Panc1 (cell line): Measurements from ENCODE around the gene OR9K2. TPM values are rescaled to one million over a fixed set of nuclear protein-coding genes. Genes with fewer than 3 reads are reported as not detected.
"Not testable (repeated sequence)": the region's sequence is repeated elsewhere in the genome, so short reads cannot be mapped to it uniquely, and the experiment has no call there.

Source experiments
- ATAC-seq: fragments of 200-7000 bp; cut with Tn5 transposase; 2 replicates; pipeline ENCODE4 v1.9.1; 2020; ENCODE audit warnings: mild to moderate bottlenecking, moderate library complexity
- BruUV-seq: library from RNA; stranded (reverse); fragments of 400-500 nt; replicated peaks from 2 replicates; lab custom pipeline; 2021; lab: Mats Ljungman, UMichigan
- CTCF ChIA-PET: fragments of 300-600 bp; sonication (Branson Sonifier 250); formaldehyde crosslinking; loops from one replicate; lab custom pipeline; 2022; ENCODE audit warnings: antibody characterized with exemption; lab: Charles Lee
- POLR2A ChIA-PET: fragments of 300-600 bp; sonication (Branson Sonifier 250); formaldehyde crosslinking; loops from one replicate; lab custom pipeline; 2022; ENCODE audit warnings: antibody characterized with exemption; lab: Charles Lee
- DNase-seq: peaks from one replicate; pipeline ENCODE4 v3.0.0-alpha.2; 2010; ENCODE audit warnings: low read depth, low spot score
- H3K27ac ChIP-seq: 2 replicates; pipeline ENCODE4 v1.5.1; 2011; ENCODE audit warnings: mild to moderate bottlenecking, low read length, inconsistent platforms
- H3K27me3 ChIP-seq: fragments of 200-500 bp; sonication (Bioruptor generic); 2 replicates; pipeline ENCODE4 v1.6.0; 2014; ENCODE audit warnings: low read length, inconsistent platforms; ENCODE audit not compliant: control insufficient read depth, insufficient read depth
- H3K36me3 ChIP-seq: fragments of 200-500 bp; sonication (Bioruptor generic); 2 replicates; pipeline ENCODE4 v1.5.1; 2014; ENCODE audit warnings: inconsistent platforms, mild to moderate bottlenecking, low read length, moderate library complexity; ENCODE audit not compliant: control insufficient read depth, insufficient read depth
- H3K4me1 ChIP-seq: 2 replicates; pipeline ENCODE4 v1.5.1; 2011; ENCODE audit warnings: inconsistent platforms, mild to moderate bottlenecking, low read length, moderate library complexity; ENCODE audit not compliant: control insufficient read depth, insufficient read depth
- H3K4me3 ChIP-seq, 2 experiments: 2 replicates each; pipeline ENCODE4 v1.5.1; 2011 to 2012; ENCODE audit warnings: low read depth in 2 of 2, low read length in 2 of 2, mild to moderate bottlenecking in 2 of 2, inconsistent platforms in 1 of 2, moderate library complexity in 1 of 2
- H3K9me3 ChIP-seq: fragments of 200-500 bp; sonication (Bioruptor generic); 2 replicates; pipeline ENCODE4 v1.5.1; 2014; ENCODE audit warnings: low read depth, mild to moderate bottlenecking, inconsistent platforms, low read length, moderate library complexity; ENCODE audit not compliant: control insufficient read depth, insufficient read depth
- POLR2AphosphoS5 ChIP-seq: IDR thresholded peaks from 2 replicates; pipeline ENCODE4 v1.6.1; 2012; ENCODE audit warnings: mild to moderate bottlenecking, low read depth, low read length, moderate library complexity
- SIN3A ChIP-seq: IDR thresholded peaks from 2 replicates; pipeline ENCODE4 v1.6.1; 2012; ENCODE audit warnings: low read depth, mild to moderate bottlenecking, low read length, moderate library complexity, borderline replicate concordance; ENCODE audit not compliant: insufficient read depth
- TCF7L2 ChIP-seq: IDR thresholded peaks from 2 replicates; pipeline ENCODE4 v1.6.1; 2011; ENCODE audit warnings: mild to moderate bottlenecking, low read depth, low read length, inconsistent platforms
- in situ Hi-C: cut with HindIII; loops from 2 replicates; pipeline ENCODE4 v1.10.0; 2016; ENCODE audit warnings: low sequenced_read_pairs, low pct_unique_long_range_greater_than_20kb
- intact Hi-C: fragments of 100-400 bp; cut with micrococcal nuclease; formaldehyde crosslinking; loops from one replicate; pipeline ENCODE4 v1.10.0; 2022; ENCODE audit not compliant: unreplicated experiment
- total RNA-seq: library from RNA; stranded (reverse); gene quantifications from one replicate; pipeline ENCODE4 v1.2.1, GENCODE V29; 2021; ENCODE audit not compliant: unreplicated experiment
- TF ChIP-seq, protein P1 (sequence below), 2 experiments: IDR thresholded peaks; 2 replicates each; pipeline ENCODE4 v1.6.1; 2011 to 2012; ENCODE audit warnings: low read depth in 2 of 2, control low read depth in 1 of 2, low read length in 1 of 2, mild to moderate bottlenecking in 1 of 2, moderate library complexity in 1 of 2; ENCODE audit not compliant: insufficient read depth in 1 of 2
- TF ChIP-seq, protein P2 (sequence below): fragments of 450-650 bp; IDR thresholded peaks from 2 replicates; pipeline ENCODE4 v1.5.1; 2017; ENCODE audit warnings: mild to moderate bottlenecking

OR9K2 gene
- total RNA-seq, 1 experiment from 2014 or later, result not detected

DNA sequence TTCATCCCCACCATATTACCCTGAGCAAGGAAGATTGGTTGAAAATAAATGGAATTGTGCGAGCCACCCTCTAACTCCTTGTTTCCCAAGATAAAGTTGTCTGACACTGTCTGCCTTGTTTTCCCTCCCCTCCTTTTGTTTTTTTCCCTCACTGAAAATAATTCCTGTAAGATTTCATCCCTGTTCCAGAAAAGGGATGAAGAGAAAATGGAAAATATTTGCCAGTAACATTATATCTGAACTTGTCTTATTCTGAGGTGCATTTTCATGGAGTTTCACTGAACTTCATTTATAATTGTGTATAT, 17.3 kb downstream of the OR9K2 start:
- in situ Hi-C loops, result no loop called here
- POLR2A ChIA-PET, result no interaction called here

DNA sequence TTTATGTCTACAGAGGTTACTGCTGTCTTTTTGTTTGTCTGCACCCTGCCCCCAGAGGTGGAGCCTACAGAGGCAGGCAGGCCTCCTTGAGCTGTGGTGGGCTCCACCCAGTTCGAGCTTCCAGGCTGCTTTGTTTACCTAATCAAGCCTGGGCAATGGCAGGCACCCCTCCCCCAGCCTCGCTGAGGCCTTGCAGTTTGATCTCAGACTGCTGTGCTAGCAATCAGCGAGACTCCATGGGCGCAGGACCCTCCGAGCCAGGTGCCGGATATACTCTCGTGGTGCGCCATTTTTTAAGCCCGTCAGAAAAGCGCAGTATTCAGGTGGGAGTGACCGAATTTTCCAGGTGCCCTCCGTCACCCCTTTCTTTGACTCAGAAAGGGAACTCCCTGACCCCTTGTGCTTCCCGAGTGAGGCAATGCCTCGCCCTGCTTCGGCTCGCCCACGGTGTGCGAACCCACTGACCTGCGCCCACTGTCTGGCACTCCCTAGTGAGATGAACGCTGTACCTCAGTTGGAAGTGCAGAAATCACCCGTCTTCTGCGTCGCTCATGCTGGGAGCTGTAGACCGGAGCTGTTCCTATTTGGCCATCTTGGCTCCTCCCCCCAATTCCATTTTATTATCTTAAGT, 40.9 kb downstream of the OR9K2 start:
- H3K4me3 ChIP-seq, intact Hi-C loops, POLR2A ChIA-PET, H3K36me3 ChIP-seq, H3K27ac ChIP-seq, H3K9me3 ChIP-seq, H3K4me1 ChIP-seq, BruUV-seq, ATAC-seq, H3K27me3 ChIP-seq, DNase-seq, in situ Hi-C loops, CTCF ChIA-PET: not testable (repeated sequence)

More for the DNA sequence above, 17.3 kb downstream of the OR9K2 start:
- intact Hi-C loops, result loop anchor here (5.0 kb wide), 1 partner anchor 151 kb away; no protein-coding TSS in a partner anchor
- H3K4me3 ChIP-seq, result no peak overlapping the region
- TF ChIP-seq, protein P1, sequence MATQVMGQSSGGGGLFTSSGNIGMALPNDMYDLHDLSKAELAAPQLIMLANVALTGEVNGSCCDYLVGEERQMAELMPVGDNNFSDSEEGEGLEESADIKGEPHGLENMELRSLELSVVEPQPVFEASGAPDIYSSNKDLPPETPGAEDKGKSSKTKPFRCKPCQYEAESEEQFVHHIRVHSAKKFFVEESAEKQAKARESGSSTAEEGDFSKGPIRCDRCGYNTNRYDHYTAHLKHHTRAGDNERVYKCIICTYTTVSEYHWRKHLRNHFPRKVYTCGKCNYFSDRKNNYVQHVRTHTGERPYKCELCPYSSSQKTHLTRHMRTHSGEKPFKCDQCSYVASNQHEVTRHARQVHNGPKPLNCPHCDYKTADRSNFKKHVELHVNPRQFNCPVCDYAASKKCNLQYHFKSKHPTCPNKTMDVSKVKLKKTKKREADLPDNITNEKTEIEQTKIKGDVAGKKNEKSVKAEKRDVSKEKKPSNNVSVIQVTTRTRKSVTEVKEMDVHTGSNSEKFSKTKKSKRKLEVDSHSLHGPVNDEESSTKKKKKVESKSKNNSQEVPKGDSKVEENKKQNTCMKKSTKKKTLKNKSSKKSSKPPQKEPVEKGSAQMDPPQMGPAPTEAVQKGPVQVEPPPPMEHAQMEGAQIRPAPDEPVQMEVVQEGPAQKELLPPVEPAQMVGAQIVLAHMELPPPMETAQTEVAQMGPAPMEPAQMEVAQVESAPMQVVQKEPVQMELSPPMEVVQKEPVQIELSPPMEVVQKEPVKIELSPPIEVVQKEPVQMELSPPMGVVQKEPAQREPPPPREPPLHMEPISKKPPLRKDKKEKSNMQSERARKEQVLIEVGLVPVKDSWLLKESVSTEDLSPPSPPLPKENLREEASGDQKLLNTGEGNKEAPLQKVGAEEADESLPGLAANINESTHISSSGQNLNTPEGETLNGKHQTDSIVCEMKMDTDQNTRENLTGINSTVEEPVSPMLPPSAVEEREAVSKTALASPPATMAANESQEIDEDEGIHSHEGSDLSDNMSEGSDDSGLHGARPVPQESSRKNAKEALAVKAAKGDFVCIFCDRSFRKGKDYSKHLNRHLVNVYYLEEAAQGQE (IDR thresholded peaks at IDR 0.05; ENCODE audit: insufficient read depth in 1 of 2, low read depth in 2 of 2, low read length in 1 of 2), result no peak
- TF ChIP-seq POLR2AphosphoS5, result no peak
- no peak for TF ChIP-seq SIN3A
- TF ChIP-seq TCF7L2, result no peak
- TF ChIP-seq, protein P2, sequence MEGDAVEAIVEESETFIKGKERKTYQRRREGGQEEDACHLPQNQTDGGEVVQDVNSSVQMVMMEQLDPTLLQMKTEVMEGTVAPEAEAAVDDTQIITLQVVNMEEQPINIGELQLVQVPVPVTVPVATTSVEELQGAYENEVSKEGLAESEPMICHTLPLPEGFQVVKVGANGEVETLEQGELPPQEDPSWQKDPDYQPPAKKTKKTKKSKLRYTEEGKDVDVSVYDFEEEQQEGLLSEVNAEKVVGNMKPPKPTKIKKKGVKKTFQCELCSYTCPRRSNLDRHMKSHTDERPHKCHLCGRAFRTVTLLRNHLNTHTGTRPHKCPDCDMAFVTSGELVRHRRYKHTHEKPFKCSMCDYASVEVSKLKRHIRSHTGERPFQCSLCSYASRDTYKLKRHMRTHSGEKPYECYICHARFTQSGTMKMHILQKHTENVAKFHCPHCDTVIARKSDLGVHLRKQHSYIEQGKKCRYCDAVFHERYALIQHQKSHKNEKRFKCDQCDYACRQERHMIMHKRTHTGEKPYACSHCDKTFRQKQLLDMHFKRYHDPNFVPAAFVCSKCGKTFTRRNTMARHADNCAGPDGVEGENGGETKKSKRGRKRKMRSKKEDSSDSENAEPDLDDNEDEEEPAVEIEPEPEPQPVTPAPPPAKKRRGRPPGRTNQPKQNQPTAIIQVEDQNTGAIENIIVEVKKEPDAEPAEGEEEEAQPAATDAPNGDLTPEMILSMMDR, result peak; percentile 47
- ATAC-seq (no peak), DNase-seq (no peak)
- H3K4me1 ChIP-seq, result no peaks in the 10 kb centered on the region
- H3K36me3 ChIP-seq, result no peaks in the 10 kb centered on the region
- no TSS peak for BruUV-seq
- no peak overlapping the region for H3K27ac ChIP-seq
- peaks cover 2% of the 10 kb centered on the region; the same call in 1 of the 2 replicates for H3K27me3 ChIP-seq
- CTCF ChIA-PET, result no interaction called here
- no peaks in the 10 kb centered on the region for H3K9me3 ChIP-seq

DNA sequence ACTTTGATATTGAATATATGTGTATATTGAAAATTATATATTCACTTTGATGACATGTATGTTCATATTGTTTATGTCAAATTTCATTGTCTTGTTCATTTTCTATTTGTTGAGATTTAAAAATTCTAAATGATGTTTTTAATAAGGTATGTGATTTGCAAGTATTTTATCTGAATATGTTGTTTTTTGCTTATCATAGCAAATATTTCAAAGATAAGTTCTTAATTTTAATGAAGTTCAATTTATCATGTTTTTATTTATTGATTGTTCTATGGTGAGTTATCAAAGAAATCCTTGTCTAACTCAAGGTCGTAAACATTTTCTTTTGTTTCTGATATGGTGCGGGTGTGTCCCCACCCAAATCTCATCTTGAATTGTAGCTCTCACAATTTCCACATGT, 45.2 kb downstream of the OR9K2 start:
- POLR2A ChIA-PET, result no interaction called here
- H3K9me3 ChIP-seq, result no peaks in the 10 kb centered on the region
- DNase-seq (no peak), ATAC-seq (no peak)
- H3K4me1 ChIP-seq, result no peaks in the 10 kb centered on the region
- H3K27ac ChIP-seq, result no peak overlapping the region
- CTCF ChIA-PET, result interaction anchor here (0.5 kb wide), 1 partner anchor 38 kb away, joined by 3 read pairs; no protein-coding TSS in a partner anchor
- H3K4me3 ChIP-seq, result no peak overlapping the region
- TF ChIP-seq, protein P2, result no peak
- no peak for TF ChIP-seq SIN3A
- TF ChIP-seq TCF7L2, result no peak
- TF ChIP-seq, protein P1 (IDR thresholded peaks at IDR 0.05; ENCODE audit: insufficient read depth in 1 of 2, low read depth in 2 of 2, low read length in 1 of 2), result no peak
- no peak for TF ChIP-seq POLR2AphosphoS5
- no TSS peak for BruUV-seq
- no peaks in the 10 kb centered on the region for H3K27me3 ChIP-seq
- no peaks in the 10 kb centered on the region for H3K36me3 ChIP-seq
- intact Hi-C loops, result no loop called here
- in situ Hi-C loops, result no loop called here
